DOHH2 (cell line): ENCODE results near the gene PAPPA.

Experiments used
- H3F3A ChIP-seq: fragments of 200-600 bp; sonication (generic), shearing (Covaris generic); 2 replicates; pipeline ENCODE4 v1.6.0; 2016; ENCODE audit warnings: antibody characterized with exemption, mild to moderate bottlenecking; ENCODE audit not compliant: control insufficient read depth, insufficient read depth
- H3K27ac ChIP-seq: fragments of 200-600 bp; sonication (generic); 2 replicates; pipeline ENCODE4 v1.5.1; 2014; ENCODE audit warnings: low read depth, mild to moderate bottlenecking, low read length, moderate library complexity
- H3K27me3 ChIP-seq: fragments of 200-600 bp; sonication (generic); 2 replicates; pipeline ENCODE4 v1.6.1; 2014; ENCODE audit warnings: mild to moderate bottlenecking, low read length, mixed read lengths; ENCODE audit not compliant: control insufficient read depth
- H3K36me3 ChIP-seq: fragments of 200-600 bp; sonication (generic); 2 replicates; pipeline ENCODE4 v1.6.1; 2014; ENCODE audit warnings: mild to moderate bottlenecking, low read length, moderate library complexity, mixed read lengths; ENCODE audit not compliant: control insufficient read depth
- H3K4me1 ChIP-seq: fragments of 200-600 bp; sonication (generic); 2 replicates; pipeline ENCODE4 v1.6.1; 2014; ENCODE audit warnings: mild to moderate bottlenecking, low read length, mixed read lengths; ENCODE audit not compliant: control insufficient read depth
- H3K4me2 ChIP-seq: fragments of 200-600 bp; sonication (generic); 2 replicates; pipeline ENCODE4 v1.6.0; 2014; ENCODE audit warnings: mild to moderate bottlenecking, low read length, moderate library complexity
- H3K4me3 ChIP-seq: fragments of 200-600 bp; sonication (generic); 2 replicates; pipeline ENCODE4 v1.5.1; 2014; ENCODE audit warnings: mild to moderate bottlenecking, low read length, mixed read lengths
- H3K79me2 ChIP-seq: fragments of 200-600 bp; sonication (generic); 2 replicates; pipeline ENCODE4 v1.6.1; 2014; ENCODE audit warnings: mild to moderate bottlenecking, low read length, mixed read lengths; ENCODE audit not compliant: control insufficient read depth
- H3K9me2 ChIP-seq: fragments of 200-600 bp; sonication (generic); replicated peaks from 2 replicates; pipeline ENCODE4 v1.6.1; 2014; ENCODE audit warnings: mild to moderate bottlenecking, low read length, mixed read lengths; ENCODE audit not compliant: control insufficient read depth
- H3K9me3 ChIP-seq: fragments of 200-600 bp; sonication (generic); 2 replicates; pipeline ENCODE4 v1.6.1; 2014; ENCODE audit warnings: antibody characterized with exemption, low read length, mixed read lengths; ENCODE audit not compliant: control insufficient read depth, insufficient read depth
- H4K20me1 ChIP-seq: fragments of 200-600 bp; sonication (generic); 2 replicates; pipeline ENCODE4 v1.6.0; 2014; ENCODE audit warnings: low read depth, mild to moderate bottlenecking, antibody characterized with exemption, low read length, moderate library complexity; ENCODE audit not compliant: control insufficient read depth, insufficient read depth
- CTCF ChIP-seq: fragments of 200-600 bp; sonication (generic); IDR thresholded peaks from one replicate; pipeline ENCODE4 v1.5.1; 2014; ENCODE audit warnings: antibody characterized with exemption, mild to moderate bottlenecking, low read depth, low read length; ENCODE audit not compliant: poor library complexity, severe bottlenecking
- EZH2phosphoT487 ChIP-seq: fragments of 200-600 bp; sonication (generic); IDR thresholded peaks from 2 replicates; pipeline ENCODE4 v1.6.1; 2017; ENCODE audit warnings: borderline replicate concordance, mild to moderate bottlenecking, antibody characterized with exemption, low read length, moderate library complexity, mixed read lengths

Gene PAPPA

GRCh38 chr9:116383133-116383532 lies 229.5 kb downstream of the PAPPA start:
- H3K9me2 ChIP-seq, result no peaks in the 10 kb centered on the region
- no peaks in the 10 kb centered on the region for H3F3A ChIP-seq
- peak overlapping the region; percentile 18; the same call in 1 of the 2 replicates for H3K27ac ChIP-seq
- no peaks in the 10 kb centered on the region for H3K79me2 ChIP-seq
- H4K20me1 ChIP-seq, result no peaks in the 10 kb centered on the region
- no peaks in the 10 kb centered on the region for H3K9me3 ChIP-seq
- H3K36me3 ChIP-seq, result no peaks in the 10 kb centered on the region
- no peak for TF ChIP-seq EZH2phosphoT487
- no peak for TF ChIP-seq CTCF
- no peak overlapping the region for H3K4me3 ChIP-seq
- H3K4me2 ChIP-seq, result no peak overlapping the region
- H3K27me3 ChIP-seq, result no peaks in the 10 kb centered on the region
- peaks cover 5% of the 10 kb centered on the region for H3K4me1 ChIP-seq

GRCh38 chr9:116383936-116384335 lies 230.3 kb downstream of the PAPPA start:
- Histone ChIP-seq H3K27ac (no peak overlapping the region), H3K79me2 (no peaks in the 10 kb centered on the region), H3K4me1 (peaks cover 11% of the 10 kb centered on the region), H3K27me3 (no peaks in the 10 kb centered on the region), H3F3A (no peaks in the 10 kb centered on the region), H3K4me2 (no peak overlapping the region), H3K4me3 (no peak overlapping the region), H3K9me2 (no peaks in the 10 kb centered on the region), H3K36me3 (no peaks in the 10 kb centered on the region), H4K20me1 (no peaks in the 10 kb centered on the region), H3K9me3 (no peaks in the 10 kb centered on the region)
- TF ChIP-seq CTCF (no peak), EZH2phosphoT487 (no peak)

GRCh38 chr9:116387934-116388698 lies 234.5 kb downstream of the PAPPA start:
- no peak overlapping the region for H3K4me2 ChIP-seq
- H3K27me3 ChIP-seq, result no peaks in the 10 kb centered on the region
- H3K9me3 ChIP-seq, result no peaks in the 10 kb centered on the region
- H4K20me1 ChIP-seq, result no peaks in the 10 kb centered on the region
- H3K9me2 ChIP-seq, result no peaks in the 10 kb centered on the region
- H3K79me2 ChIP-seq, result no peaks in the 10 kb centered on the region
- no peak overlapping the region for H3K27ac ChIP-seq
- H3K4me3 ChIP-seq, result no peak overlapping the region
- no peaks in the 10 kb centered on the region for H3F3A ChIP-seq
- H3K4me1 ChIP-seq, result peaks cover 11% of the 10 kb centered on the region
- TF ChIP-seq CTCF, result no peak
- no peaks in the 10 kb centered on the region for H3K36me3 ChIP-seq
